Endothelial cell of umbilical vein (primary cell): ENCODE results near the gene HLX. TPM values are rescaled to one million over a fixed set of nuclear protein-coding genes. Genes with fewer than 3 reads are reported as not detected.

Experiments used
- BruUV-seq: library from RNA; stranded (reverse); fragments of 400-500 nt; replicated peaks from 2 replicates; lab custom pipeline; 2021; lab: Mats Ljungman, UMichigan
- CTCF ChIA-PET: fragments of 300-600, 350-600 bp; sonication (Branson Sonifier 250); formaldehyde crosslinking; loops from one replicate; lab custom pipeline; 2021; ENCODE audit warnings: antibody characterized with exemption, inconsistent platforms; lab: Charles Lee
- POLR2A ChIA-PET: fragments of 300-600, 350-600 bp; sonication (Branson Sonifier 250); formaldehyde crosslinking; loops from one replicate; lab custom pipeline; 2021; ENCODE audit warnings: antibody characterized with exemption, inconsistent platforms; lab: Charles Lee
- DNase-seq: peaks from one replicate; pipeline ENCODE4 v3.0.0-alpha.2; 2011; ENCODE audit warnings: low read depth, low spot score
- FAIRE-seq: peaks from 2 replicates; lab custom pipeline; 2011; peaks lifted over from hg19 to GRCh38; lab: Jason Lieb, UNC
- H2AFZ ChIP-seq: 2 replicates; pipeline ENCODE4 v1.6.0; 2012; ENCODE audit warnings: low read depth, low read length, control low read depth, inconsistent platforms
- H3K27ac ChIP-seq: 2 replicates; pipeline ENCODE4 v1.5.1; 2011; ENCODE audit warnings: low read depth, mild to moderate bottlenecking, control low read depth, low read length, moderate library complexity; ENCODE audit not compliant: insufficient read depth
- H3K27me3 ChIP-seq, 2 experiments: 2 replicates each; pipeline versions ENCODE4 v1.6.0 to v1.6.1; 2011; ENCODE audit warnings: low read length in 2 of 2, mixed read lengths in 1 of 2; ENCODE audit not compliant: control insufficient read depth in 2 of 2, insufficient read depth in 2 of 2
- H3K36me3 ChIP-seq, 2 experiments: 2 replicates in 1 of 2; 3 replicates in 1 of 2; pipeline ENCODE4 v1.5.1; 2011; ENCODE audit warnings: low read length in 2 of 2, mild to moderate bottlenecking in 1 of 2, moderate library complexity in 1 of 2; ENCODE audit not compliant: control insufficient read depth in 2 of 2, insufficient read depth in 2 of 2; ENCODE audit errors: extremely low read depth in 1 of 2
- H3K4me1 ChIP-seq: 3 replicates; pipeline ENCODE4 v1.5.1; 2011; ENCODE audit warnings: mild to moderate bottlenecking, low read length; ENCODE audit not compliant: control insufficient read depth, insufficient read depth; ENCODE audit errors: extremely low read depth
- H3K4me2 ChIP-seq: 2 replicates; pipeline ENCODE4 v1.6.1; 2011; ENCODE audit warnings: low read length, control low read depth, mixed read lengths; ENCODE audit not compliant: insufficient read depth
- H3K4me3 ChIP-seq, 3 experiments: fragments of 200-600 bp in 1 of 3; sonication (generic), shearing (Covaris generic) in 1 of 3; replicated peaks in 1 of 3; 2 replicates each; pipeline ENCODE4 v1.5.1; 2011 to 2016; ENCODE audit warnings: control low read depth in 3 of 3, low read length in 3 of 3, mild to moderate bottlenecking in 2 of 3, inconsistent platforms in 1 of 3, low read depth in 1 of 3, moderate library complexity in 1 of 3; ENCODE audit not compliant: insufficient read depth in 1 of 3
- H3K79me2 ChIP-seq: 2 replicates; pipeline ENCODE4 v1.6.0; 2012; ENCODE audit warnings: low read length, inconsistent platforms; ENCODE audit not compliant: control insufficient read depth, insufficient read depth
- H3K9ac ChIP-seq: replicated peaks from 2 replicates; pipeline ENCODE3; 2011; ENCODE audit warnings: low read length, control low read depth; ENCODE audit not compliant: insufficient read depth; ENCODE audit errors: extremely low read depth
- H3K9me1 ChIP-seq: replicated peaks from 3 replicates; pipeline ENCODE4 v1.6.0; 2011; ENCODE audit warnings: mild to moderate bottlenecking, low read length; ENCODE audit not compliant: control insufficient read depth, insufficient read depth; ENCODE audit errors: extremely low read depth
- H3K9me3 ChIP-seq: replicated peaks from 2 replicates; pipeline ENCODE4 v1.5.1; 2012; ENCODE audit warnings: low read length, inconsistent platforms; ENCODE audit not compliant: control insufficient read depth, insufficient read depth
- H4K20me1 ChIP-seq: replicated peaks from 2 replicates; pipeline ENCODE3; 2011; ENCODE audit warnings: mild to moderate bottlenecking, low read length; ENCODE audit not compliant: control insufficient read depth, insufficient read depth; ENCODE audit errors: extremely low read depth
- CTCF ChIP-seq, 2 donors: IDR thresholded peaks; 1 replicate in 1 of 2; 2 replicates in 1 of 2; pipeline ENCODE4 v1.5.1; 2011; ENCODE audit warnings: low read length in 2 of 2, mild to moderate bottlenecking in 2 of 2, moderate library complexity in 2 of 2, control low read depth in 1 of 2, inconsistent platforms in 1 of 2, low read depth in 1 of 2; ENCODE audit not compliant: insufficient read depth in 1 of 2; ENCODE audit errors: extremely low read depth in 1 of 2
- EZH2 ChIP-seq: IDR thresholded peaks from 2 replicates; pipeline ENCODE4 v1.6.1; 2012; ENCODE audit warnings: borderline replicate concordance, low read depth, mild to moderate bottlenecking, moderate library complexity, low read length, inconsistent platforms; ENCODE audit not compliant: severe bottlenecking
- FOS ChIP-seq: IDR thresholded peaks from 2 replicates; pipeline ENCODE4 v1.6.1; 2011; ENCODE audit warnings: mild to moderate bottlenecking, low read length, moderate library complexity, borderline replicate concordance; ENCODE audit not compliant: insufficient read depth
- GATA2 ChIP-seq: IDR thresholded peaks from 2 replicates; pipeline ENCODE4 v1.7.0; 2011; ENCODE audit warnings: low read depth, mild to moderate bottlenecking, moderate library complexity, mixed read lengths, low read length; ENCODE audit not compliant: insufficient read length, insufficient read depth
- JUN ChIP-seq: IDR thresholded peaks from 2 replicates; pipeline ENCODE4 v1.6.1; 2011; ENCODE audit warnings: borderline replicate concordance, low read depth; ENCODE audit not compliant: insufficient read length, insufficient read depth
- MAX ChIP-seq: IDR thresholded peaks from 2 replicates; pipeline ENCODE4 v1.6.1; 2011; ENCODE audit not compliant: insufficient read depth, insufficient read length
- MYC ChIP-seq: IDR thresholded peaks from one replicate; pipeline ENCODE4 v1.6.1; 2011; ENCODE audit warnings: mild to moderate bottlenecking, low read depth, low read length
- POLR2A ChIP-seq: IDR thresholded peaks from 2 replicates; pipeline ENCODE4 v1.6.1; 2012; ENCODE audit warnings: low read depth, mild to moderate bottlenecking, control low read depth, low read length
- POLR2AphosphoS5 ChIP-seq: IDR thresholded peaks from 2 replicates; pipeline ENCODE4 v1.6.1; 2012; ENCODE audit warnings: low read depth, mild to moderate bottlenecking, control low read depth, low read length, moderate library complexity; ENCODE audit not compliant: insufficient read depth
- dilution Hi-C: fragments of 300-500 bp; cut with MboI; formaldehyde crosslinking; loops from one replicate; pipeline ENCODE4 v1.15.0; 2019; ENCODE audit warnings: low sequenced_read_pairs; ENCODE audit not compliant: extremely low pct_ligation_motif_present
- intact Hi-C: fragments of 100-400 bp; cut with micrococcal nuclease; formaldehyde crosslinking; loops from one replicate; pipeline ENCODE4 v1.10.0; 2022
- polyA plus RNA-seq, 4 experiments: library from polyadenylated mRNA; depleted of rRNA in 3 of 4; stranded (reverse) in 3 of 4; unstranded in 1 of 4; fragments of >200 nt; gene quantifications; 2 replicates each; pipeline versions ENCODE4 v1.2.1 to v1.2.3, GENCODE V29; 2011 to 2012; ENCODE audit warnings: missing spikeins in 1 of 4
- total RNA-seq: library from RNA; stranded (reverse); gene quantifications from 2 replicates; pipeline ENCODE4 v1.2.3, GENCODE V29; 2021

The HLX gene
- total and polyA plus RNA-seq, 2 donors (not counting 3 experiments of a cell fraction or from before 2014, with no cell fraction given), result 7.5 to 39.1 TPM

- Histone ChIP-seq H2AFZ (no peak overlapping the region), H3K4me3 (no peak overlapping the region), H3K9me3 (no peaks in the 10 kb centered on the region), H3K4me2 (no peak overlapping the region), H3K36me3 (peaks cover 0 to 4% of the 10 kb centered on the region in 2 experiments), H3K4me1 (peaks cover 22% of the 10 kb centered on the region), H3K27ac (no peak overlapping the region), H3K79me2 (no peaks in the 10 kb centered on the region), H3K9ac (no peak overlapping the region), H3K27me3 (peaks cover 20 to 27% of the 10 kb centered on the region in 2 experiments), H4K20me1 (peaks cover 2% of the 10 kb centered on the region), H3K9me1 (no peaks in the 10 kb centered on the region)
- DNase-seq (no peak), FAIRE-seq (peak; percentile 33)
- POLR2A ChIA-PET, result no interaction called here
- dilution Hi-C loops (no loop called here), intact Hi-C loops (no loop called here)
- BruUV-seq, result no TSS peak
- CTCF ChIA-PET, result no interaction called here
- TF ChIP-seq POLR2AphosphoS5 (no peak), POLR2A (no peak), MAX (no peak), GATA2 (no peak), MYC (no peak), FOS (no peak), JUN (no peak), CTCF (IDR thresholded peaks at IDR 0.05; ENCODE audit: extremely low read depth in 1 of 2, insufficient read depth in 1 of 2, low read depth in 1 of 2, low read length in 2 of 2) (no peak), EZH2 (no peak)
Observed at GRCh38 chr1:220882061-220882891, 3.0 kb downstream of the HLX start.
